HEK293T (cell line): ENCODE data around the gene THRB.
A peak's percentile ranks its signal among the peaks of the same experiment; 100 is the strongest.

Experiments used
- CTCF ChIA-PET: fragments of 350-600 bp; formaldehyde crosslinking; extraction: SDS; loops from one replicate; lab custom pipeline; 2021; ENCODE audit warnings: antibody characterized with exemption, inconsistent platforms; lab: Yijun Ruan, JAX
- POLR2A ChIA-PET: fragments of 350-600 bp; formaldehyde crosslinking; extraction: SDS; loops from one replicate; lab custom pipeline; 2020; ENCODE audit warnings: antibody characterized with exemption, inconsistent platforms; lab: Yijun Ruan, JAX
- DNase-seq: peaks from one replicate; pipeline ENCODE4 v3.0.0; 2012; ENCODE audit warnings: mixed read lengths; ENCODE audit errors: extremely low spot score
- ARNT ChIP-seq: fragments of 450-650 bp; IDR thresholded peaks from 2 replicates; pipeline ENCODE4 v1.6.1; 2017; ENCODE audit warnings: mild to moderate bottlenecking
- BHLHE40 ChIP-seq: fragments of 450-650 bp; IDR thresholded peaks from 2 replicates; pipeline ENCODE4 v1.6.1; 2016; ENCODE audit warnings: mild to moderate bottlenecking, moderate library complexity, borderline replicate concordance
- CTBP1 ChIP-seq: fragments of 450-650 bp; IDR thresholded peaks from 2 replicates; pipeline ENCODE4 v1.6.1; 2016; ENCODE audit warnings: borderline replicate concordance
- ELF4 ChIP-seq: fragments of 450-650 bp; IDR thresholded peaks from 2 replicates; pipeline ENCODE4 v1.6.1; 2017; ENCODE audit warnings: antibody characterized with exemption
- FOXA1 ChIP-seq: fragments of 450-650 bp; IDR thresholded peaks from 2 replicates; pipeline ENCODE4 v1.6.1; 2016; ENCODE audit warnings: mild to moderate bottlenecking
- FOXK2 ChIP-seq: fragments of 450-650 bp; IDR thresholded peaks from 2 replicates; pipeline ENCODE4 v1.6.1; 2016; ENCODE audit warnings: mild to moderate bottlenecking
- FOXM1 ChIP-seq: fragments of 450-650 bp; IDR thresholded peaks from 2 replicates; pipeline ENCODE4 v1.6.1; 2017; ENCODE audit warnings: mild to moderate bottlenecking, borderline replicate concordance
- HDGF ChIP-seq: fragments of 450-650 bp; IDR thresholded peaks from 2 replicates; pipeline ENCODE4 v1.6.1; 2017; ENCODE audit warnings: antibody characterized with exemption, borderline replicate concordance
- L3MBTL2 ChIP-seq: fragments of 450-650 bp; conservative IDR thresholded peaks from 2 replicates; pipeline ENCODE4 v1.6.1; 2016; ENCODE audit warnings: mild to moderate bottlenecking
- LEF1 ChIP-seq: fragments of 450-650 bp; IDR thresholded peaks from 2 replicates; pipeline ENCODE4 v1.6.1; 2017; ENCODE audit warnings: mild to moderate bottlenecking, borderline replicate concordance
- NFRKB ChIP-seq: fragments of 450-650 bp; IDR thresholded peaks from 2 replicates; pipeline ENCODE4 v1.6.1; 2016; ENCODE audit warnings: mild to moderate bottlenecking, moderate library complexity
- SP1 ChIP-seq: fragments of 450-650 bp; IDR thresholded peaks from 2 replicates; pipeline ENCODE4 v1.6.1; 2017
- SUZ12 ChIP-seq: fragments of 450-650 bp; IDR thresholded peaks from 2 replicates; pipeline ENCODE4 v1.6.1; 2016; ENCODE audit warnings: mild to moderate bottlenecking
- TARDBP ChIP-seq: fragments of 450-650 bp; IDR thresholded peaks from 2 replicates; pipeline ENCODE4 v1.6.1; 2016
- ZNF384 ChIP-seq: fragments of 450-650 bp; IDR thresholded peaks from 2 replicates; pipeline ENCODE4 v1.6.1; 2016
- TF ChIP-seq, protein P1 (sequence below): fragments of 450-650 bp; IDR thresholded peaks from 2 replicates; pipeline ENCODE4 v1.6.1; 2016

THRB gene

GRCh38 chr3:24393316-24393715 lies 101.3 kb downstream of the THRB start:
- DNase-seq = no peak
- TF ChIP-seq FOXM1 (no peak), ELF4 (no peak), L3MBTL2 (no peak), CTBP1 (no peak), TARDBP (no peak), ZNF384 (no peak), SP1 (no peak), BHLHE40 (no peak), HDGF (no peak)
- TF ChIP-seq, protein P1, sequence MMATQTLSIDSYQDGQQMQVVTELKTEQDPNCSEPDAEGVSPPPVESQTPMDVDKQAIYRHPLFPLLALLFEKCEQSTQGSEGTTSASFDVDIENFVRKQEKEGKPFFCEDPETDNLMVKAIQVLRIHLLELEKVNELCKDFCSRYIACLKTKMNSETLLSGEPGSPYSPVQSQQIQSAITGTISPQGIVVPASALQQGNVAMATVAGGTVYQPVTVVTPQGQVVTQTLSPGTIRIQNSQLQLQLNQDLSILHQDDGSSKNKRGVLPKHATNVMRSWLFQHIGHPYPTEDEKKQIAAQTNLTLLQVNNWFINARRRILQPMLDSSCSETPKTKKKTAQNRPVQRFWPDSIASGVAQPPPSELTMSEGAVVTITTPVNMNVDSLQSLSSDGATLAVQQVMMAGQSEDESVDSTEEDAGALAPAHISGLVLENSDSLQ = no peak
- ChIA-PET CTCF (no interaction called here), POLR2A (no interaction called here)

- CTCF ChIA-PET = no interaction called here
- POLR2A ChIA-PET = no interaction called here
- DNase-seq = no peak
- TF ChIP-seq LEF1 (no peak), SUZ12 (no peak), ELF4 (no peak), HDGF (no peak), FOXK2 (no peak), ARNT (no peak), ZNF384 (no peak), FOXM1 (no peak), L3MBTL2 (no peak), CTBP1 (no peak), BHLHE40 (no peak), TARDBP (no peak), FOXA1 (no peak), NFRKB (no peak), SP1 (no peak)
- TF ChIP-seq, protein P1 = no peak
Measured at GRCh38 chr3:24390169-24391130, 104.2 kb downstream of the THRB start.

GRCh38 chr3:24389108-24390090 lies 105.3 kb downstream of the THRB start:
- TF ChIP-seq SUZ12 = no peak
- TF ChIP-seq, protein P1 = peak; percentile 69
- ChIA-PET CTCF (no interaction called here), POLR2A (interaction anchor here (1.4 kb wide), 1 partner anchor 45 kb away, joined by 3 read pairs; no protein-coding TSS in a partner anchor)
- no peak for DNase-seq

DNA sequence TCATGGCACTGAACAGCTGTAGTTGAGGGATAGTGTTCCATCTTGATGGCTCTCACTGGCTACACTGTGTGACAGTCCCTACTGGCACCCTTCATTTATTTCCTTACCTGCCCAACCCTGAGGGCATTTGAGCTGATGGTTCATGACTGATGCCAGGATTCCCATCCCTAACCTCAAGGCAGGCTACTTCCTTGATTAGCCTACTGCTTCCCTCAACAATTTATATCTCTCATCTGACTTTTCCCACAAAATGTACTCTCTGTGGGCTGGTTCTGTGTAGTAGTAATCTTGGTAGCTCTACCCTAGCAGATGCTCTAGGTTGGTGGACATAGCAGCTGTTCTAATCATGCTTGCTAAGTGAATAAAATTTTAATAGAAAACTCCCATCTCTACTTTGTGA lies 106.0 kb downstream of the THRB start:
- TF ChIP-seq SP1 = no peak
- no peak for TF ChIP-seq FOXK2
- TF ChIP-seq HDGF = no peak
- TF ChIP-seq FOXA1 = no peak
- TF ChIP-seq, protein P1 = no peak
- no peak for TF ChIP-seq ZNF384
- ChIA-PET POLR2A (interaction anchor here (1.4 kb wide), 1 partner anchor 45 kb away, joined by 3 read pairs; no protein-coding TSS in a partner anchor), CTCF (no interaction called here)
- DNase-seq = no peak

DNA sequence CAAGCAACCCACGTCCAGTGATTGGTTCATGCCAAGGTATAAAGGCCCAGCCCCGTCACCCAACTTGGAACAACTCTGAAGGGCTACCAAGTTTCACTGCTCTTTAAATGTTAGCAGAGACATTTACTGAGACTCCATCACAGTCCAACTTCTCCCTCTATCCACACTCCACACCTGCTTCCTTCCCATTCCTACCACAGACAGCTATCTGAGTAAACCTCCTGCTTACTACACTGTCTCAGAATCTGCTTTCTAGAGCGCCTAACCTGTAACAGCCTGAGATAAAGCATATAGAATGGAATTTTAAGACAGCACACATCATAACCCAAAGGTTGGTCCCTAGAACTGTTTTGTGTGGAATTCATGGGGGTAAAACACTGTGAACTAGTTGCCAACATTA lies 106.5 kb downstream of the THRB start:
- TF ChIP-seq LEF1 (no peak), CTBP1 (no peak), FOXA1 (no peak), SUZ12 (no peak), ELF4 (no peak), L3MBTL2 (no peak), ARNT (no peak), HDGF (no peak), BHLHE40 (no peak)
- TF ChIP-seq, protein P1 = no peak
- no peak for DNase-seq
- POLR2A ChIA-PET = interaction anchor here (1.4 kb wide), 1 partner anchor 46 kb away, joined by 3 read pairs; no protein-coding TSS in a partner anchor
- CTCF ChIA-PET = no interaction called here
